Ecto neural progenitor cell (in vitro differentiated cells): ENCODE results near the gene FANCF.
"Not testable (repeated sequence)": the region's sequence is repeated elsewhere in the genome, so short reads cannot be mapped to it uniquely, and the experiment has no call there.

Source experiments
- DNase-seq: peaks from one replicate; pipeline ENCODE4 v3.0.0-alpha.2; 2018; ENCODE audit warnings: low spot score

FANCF gene

GRCh38 chr11:22625448-22626287 lies at the start of gene FANCF:
Gene FANCF, minus strand, starts transcription at chr11:22625823. Its CDS starts 13 bp downstream, at chr11:22625810.
- DNase-seq = peak; percentile 92

- DNase-seq = no peak
Observed at GRCh38 chr11:22674470-22675439, 49.1 kb upstream of the FANCF start.

GRCh38 chr11:22671751-22672150 lies 46.1 kb upstream of the FANCF start:
- no peak for DNase-seq

- DNase-seq = no peak
Observed at GRCh38 chr11:22670830-22671229, 45.2 kb upstream of the FANCF start.

GRCh38 chr11:22669368-22669767 lies 43.7 kb upstream of the FANCF start:
- DNase-seq = no peak

GRCh38 chr11:22668005-22668796 lies 42.6 kb upstream of the FANCF start:
- no peak for DNase-seq

- DNase-seq = peak; percentile 79
Observed at GRCh38 chr11:22666688-22667439, 41.2 kb upstream of the FANCF start.

- no peak for DNase-seq
Observed at GRCh38 chr11:22666325-22666687, 40.7 kb upstream of the FANCF start, which contains the start of gene GAS2. Gene GAS2, plus strand, starts transcription at chr11:22666611. Its CDS starts 8,259 bp downstream, at chr11:22674870.

GRCh38 chr11:22659783-22660182 lies 34.2 kb upstream of the FANCF start:
- DNase-seq = no peak

GRCh38 chr11:22657101-22657694 lies 31.6 kb upstream of the FANCF start:
- DNase-seq = no peak

GRCh38 chr11:22656130-22656529 lies 30.5 kb upstream of the FANCF start:
- DNase-seq = no peak

- DNase-seq = not testable (repeated sequence)
Observed at GRCh38 chr11:22652346-22652745, 26.7 kb upstream of the FANCF start.

- no peak for DNase-seq
Observed at GRCh38 chr11:22641559-22641958, 15.9 kb upstream of the FANCF start.

GRCh38 chr11:22640862-22641261 lies 15.2 kb upstream of the FANCF start:
- DNase-seq = no peak

- no peak for DNase-seq
Observed at GRCh38 chr11:22635689-22636088, 10.1 kb upstream of the FANCF start.

GRCh38 chr11:22634897-22635629 lies 9.4 kb upstream of the FANCF start:
- peak; percentile 46 for DNase-seq

- DNase-seq = no peak
Observed at GRCh38 chr11:22633354-22633902, 7.8 kb upstream of the FANCF start.

- DNase-seq = no peak
Observed at GRCh38 chr11:22627421-22627820, 1.8 kb upstream of the FANCF start.

GRCh38 chr11:22626573-22627239 lies 1.1 kb upstream of the FANCF start:
- no peak for DNase-seq
